ENCODE measurements around the gene IL17C. TPM values are rescaled to one million over a fixed set of nuclear protein-coding genes. Genes with fewer than 3 reads are reported as not detected.

Gene IL17C
- total RNA-seq, 1 experiment from 2014 or later, result not detected

GRCh38 chr16:88618182-88618955 is 20.0 kb upstream of the IL17C start:
- Histone ChIP-seq H3K27me3 (ENCODE audit: low read length) (no peaks in the 10 kb centered on the region), H3K79me2 (ENCODE audit: low read length) (no peaks in the 10 kb centered on the region), H3K4me3 (ENCODE audit: low read length) (no peak overlapping the region), H3K36me3 (ENCODE audit: low read depth, low read length) (peaks cover 3% of the 10 kb centered on the region; the same call in 1 of the 2 replicates), H3K4me2 (ENCODE audit: low read length) (no peak overlapping the region), H3K27ac (ENCODE audit: low read length) (no peak overlapping the region), H3K4me1 (ENCODE audit: insufficient read depth, low read length) (no peaks in the 10 kb centered on the region), H3K9me3 (ENCODE audit: low read length) (no peaks in the 10 kb centered on the region), H3F3A (ENCODE audit: low read length, unreplicated experiment) (no peaks in the 10 kb centered on the region), H3K9ac (ENCODE audit: low read length) (no peak overlapping the region), H4K20me1 (ENCODE audit: low read length) (no peaks in the 10 kb centered on the region), H2AFZ (ENCODE audit: low read length) (no peak overlapping the region), H3K9me2 (replicated peaks; ENCODE audit: low read length) (no peaks in the 10 kb centered on the region)
- DNase-seq (no peak), ATAC-seq (no peak)
- no peak for TF ChIP-seq CTCF (conservative IDR thresholded peaks at IDR 0.05; ENCODE audit: low read depth, low read length)
- no TSS peak for BruUV-seq (replicated peaks)
- intact Hi-C loops (cut with micrococcal nuclease), result no loop called here
- ChIA-PET CTCF (no interaction called here), POLR2A (ENCODE audit: unreplicated experiment) (no interaction called here)

GRCh38 chr16:88618956-88619667 is 19.3 kb upstream of the IL17C start:
- no peaks in the 10 kb centered on the region for H4K20me1 ChIP-seq (ENCODE audit: low read length)
- CTCF ChIA-PET, result no interaction called here
- H3K36me3 ChIP-seq (ENCODE audit: low read depth, low read length), result peaks cover 3% of the 10 kb centered on the region; the same call in 1 of the 2 replicates

More at GRCh38 chr16:88618956-88619667, 19.3 kb upstream of the IL17C start:
- DNase-seq (no peak), ATAC-seq (no peak)
- H3K27me3 ChIP-seq (ENCODE audit: low read length), result no peaks in the 10 kb centered on the region
- H3K4me2 ChIP-seq (ENCODE audit: low read length), result no peak overlapping the region
- H2AFZ ChIP-seq (ENCODE audit: low read length), result no peak overlapping the region
- no peaks in the 10 kb centered on the region for H3K79me2 ChIP-seq (ENCODE audit: low read length)
- POLR2A ChIA-PET (ENCODE audit: unreplicated experiment), result no interaction called here
- BruUV-seq (replicated peaks), result no TSS peak
- no peak overlapping the region for H3K9ac ChIP-seq (ENCODE audit: low read length)
- no peaks in the 10 kb centered on the region for H3F3A ChIP-seq (ENCODE audit: low read length, unreplicated experiment)
- intact Hi-C loops (cut with micrococcal nuclease), result no loop called here
- no peaks in the 10 kb centered on the region for H3K4me1 ChIP-seq (ENCODE audit: insufficient read depth, low read length)
- H3K4me3 ChIP-seq (ENCODE audit: low read length), result no peak overlapping the region
- no peak overlapping the region for H3K27ac ChIP-seq (ENCODE audit: low read length)
- H3K9me2 ChIP-seq (replicated peaks; ENCODE audit: low read length), result no peaks in the 10 kb centered on the region
- H3K9me3 ChIP-seq (ENCODE audit: low read length), result no peaks in the 10 kb centered on the region
- TF ChIP-seq CTCF (conservative IDR thresholded peaks at IDR 0.05; ENCODE audit: low read depth, low read length), result no peak
- no peak for TF ChIP-seq EZH2phosphoT487 (IDR thresholded peaks at IDR 0.05; ENCODE audit: borderline replicate concordance, low read length)
- TF ChIP-seq EZH2 (IDR thresholded peaks at IDR 0.05; ENCODE audit: low read length, unreplicated experiment), result no peak
